ENCODE data around the gene ARHGAP35. TPM values are rescaled to one million over a fixed set of nuclear protein-coding genes. Genes with fewer than 3 reads are reported as not detected.

ARHGAP35 gene
- total RNA-seq, 4 donors from 2014 or later = 49.7 to 94.5 (median 77.7) TPM

DNA sequence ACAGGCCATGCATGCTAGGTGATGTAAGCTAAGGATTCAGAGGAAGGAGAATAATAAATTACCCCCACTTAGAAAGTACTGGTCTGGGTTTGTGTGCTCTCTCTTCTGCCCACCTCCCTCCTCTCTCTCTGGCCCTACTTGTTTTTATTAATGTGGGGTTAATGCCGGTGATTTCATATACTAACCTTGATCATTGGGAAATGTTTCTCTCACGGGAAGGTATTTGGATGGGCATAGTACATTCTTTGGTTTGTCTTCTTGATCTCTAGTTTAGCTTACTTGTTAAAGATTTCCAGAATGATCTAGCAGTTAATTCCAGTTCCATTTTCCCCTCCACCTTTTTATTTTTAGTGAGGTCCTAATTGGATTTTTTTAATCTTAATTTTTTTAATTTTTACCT, 24.6 kb downstream of the ARHGAP35 start:
- intact Hi-C loops (cut with DNase I) = no loop called here
- no peak for TF ChIP-seq POLR2AphosphoS5 (IDR thresholded peaks at IDR 0.05)
- TF ChIP-seq EP300 (IDR thresholded peaks at IDR 0.05) = no peak
- DNase-seq (ENCODE audit: extremely low spot score) = no peak

DNA sequence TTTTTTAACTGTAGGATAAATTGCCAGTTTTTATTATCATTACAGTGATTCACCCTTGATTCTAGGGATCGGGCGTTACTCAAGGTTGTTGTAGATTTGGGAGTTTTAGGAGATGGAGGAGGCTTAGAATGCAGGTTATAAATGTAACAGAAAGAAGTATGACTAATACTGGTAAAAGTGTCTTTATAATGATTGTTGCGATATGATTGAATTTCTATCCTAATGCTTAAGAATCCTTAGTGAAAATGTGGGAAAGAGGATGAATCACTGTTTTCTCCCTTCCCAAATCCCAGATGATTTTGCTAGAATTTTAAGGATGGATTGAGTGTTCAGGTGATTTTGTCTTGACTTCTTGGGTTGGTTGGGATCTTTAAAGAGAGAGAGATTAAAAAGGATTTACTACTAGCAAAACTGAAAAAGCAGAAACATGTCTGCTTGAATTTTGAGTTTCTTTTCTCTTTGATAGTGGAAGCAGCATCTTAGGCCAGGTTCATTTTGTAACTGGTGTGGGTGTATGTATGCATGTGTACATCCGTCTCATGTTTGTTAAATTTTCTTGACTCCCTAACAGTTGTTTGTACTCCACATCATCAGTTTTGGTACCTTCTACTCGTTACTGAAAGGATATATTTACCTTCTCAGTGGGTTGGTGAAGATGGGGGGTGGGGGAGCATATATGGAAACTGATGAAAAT, 25.9 kb downstream of the ARHGAP35 start:
- Histone ChIP-seq H3K4me1 (peaks cover 10 to 32% (median 13%) of the 10 kb centered on the region in 4 donors), H3K9me3 (no peaks in the 10 kb centered on the region), H3K27me3 (no peaks in the 10 kb centered on the region), H3K36me3 (peaks cover 0 to 4% (median 0%) of the 10 kb centered on the region in 4 donors), H3K27ac (replicated peaks in 1 of 4) (no peak overlapping the region), H3K4me3 (no peak overlapping the region)
- 94% methylated on average over 5 of the region's 5 CpGs for WGBS
- TF ChIP-seq POLR2A (IDR thresholded peaks at IDR 0.05; ENCODE audit: low read depth) = no peak
- TF ChIP-seq, protein P1, sequence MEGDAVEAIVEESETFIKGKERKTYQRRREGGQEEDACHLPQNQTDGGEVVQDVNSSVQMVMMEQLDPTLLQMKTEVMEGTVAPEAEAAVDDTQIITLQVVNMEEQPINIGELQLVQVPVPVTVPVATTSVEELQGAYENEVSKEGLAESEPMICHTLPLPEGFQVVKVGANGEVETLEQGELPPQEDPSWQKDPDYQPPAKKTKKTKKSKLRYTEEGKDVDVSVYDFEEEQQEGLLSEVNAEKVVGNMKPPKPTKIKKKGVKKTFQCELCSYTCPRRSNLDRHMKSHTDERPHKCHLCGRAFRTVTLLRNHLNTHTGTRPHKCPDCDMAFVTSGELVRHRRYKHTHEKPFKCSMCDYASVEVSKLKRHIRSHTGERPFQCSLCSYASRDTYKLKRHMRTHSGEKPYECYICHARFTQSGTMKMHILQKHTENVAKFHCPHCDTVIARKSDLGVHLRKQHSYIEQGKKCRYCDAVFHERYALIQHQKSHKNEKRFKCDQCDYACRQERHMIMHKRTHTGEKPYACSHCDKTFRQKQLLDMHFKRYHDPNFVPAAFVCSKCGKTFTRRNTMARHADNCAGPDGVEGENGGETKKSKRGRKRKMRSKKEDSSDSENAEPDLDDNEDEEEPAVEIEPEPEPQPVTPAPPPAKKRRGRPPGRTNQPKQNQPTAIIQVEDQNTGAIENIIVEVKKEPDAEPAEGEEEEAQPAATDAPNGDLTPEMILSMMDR (IDR thresholded peaks at IDR 0.05) = no peak
- no peak for TF ChIP-seq POLR2AphosphoS5 (IDR thresholded peaks at IDR 0.05)
- no peak for TF ChIP-seq EP300 (IDR thresholded peaks at IDR 0.05)
- intact Hi-C loops (cut with DNase I) = no loop called here
- no peak for DNase-seq (ENCODE audit: extremely low spot score)

More for the DNA sequence above, 24.6 kb downstream of the ARHGAP35 start:
- H3K27ac ChIP-seq (replicated peaks in 1 of 4) = no peak overlapping the region
- H3K36me3 ChIP-seq = peaks cover 0 to 4% (median 0%) of the 10 kb centered on the region in 4 donors
- H3K27me3 ChIP-seq = no peaks in the 10 kb centered on the region
- H3K4me3 ChIP-seq = no peak overlapping the region
- no peaks in the 10 kb centered on the region for H3K9me3 ChIP-seq
- peaks cover 6 to 26% (median 9%) of the 10 kb centered on the region in 4 donors for H3K4me1 ChIP-seq
- WGBS = 64% methylated on average over 2 of the region's 2 CpGs

DNA sequence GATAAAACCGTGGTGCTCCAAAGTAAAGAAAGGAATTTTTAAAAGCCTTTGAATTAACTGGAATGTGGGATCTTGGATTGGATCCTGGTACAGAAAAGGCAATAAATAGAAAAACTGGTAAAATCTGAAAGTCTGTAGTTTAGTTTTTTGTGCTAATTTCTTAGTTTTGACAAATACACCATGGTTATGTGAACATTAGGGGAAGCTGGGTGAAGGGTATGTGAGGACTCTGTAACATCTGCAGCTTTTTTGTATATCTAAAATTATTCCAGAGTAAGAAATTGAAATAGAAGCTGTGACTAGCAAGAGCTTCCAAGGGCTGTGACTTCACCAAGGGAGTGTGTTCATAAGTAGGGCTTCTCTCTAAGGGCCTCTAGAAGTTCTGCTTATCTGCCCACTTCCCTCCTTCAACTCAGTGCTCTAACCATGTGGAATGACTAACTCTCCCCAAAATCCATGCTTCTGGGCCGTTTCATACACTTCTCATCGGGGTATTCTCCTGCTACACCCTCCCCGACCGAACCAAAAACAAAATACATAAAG, 26.5 kb downstream of the ARHGAP35 start:
- 94% methylated on average over 5 of the region's 5 CpGs for WGBS

DNA sequence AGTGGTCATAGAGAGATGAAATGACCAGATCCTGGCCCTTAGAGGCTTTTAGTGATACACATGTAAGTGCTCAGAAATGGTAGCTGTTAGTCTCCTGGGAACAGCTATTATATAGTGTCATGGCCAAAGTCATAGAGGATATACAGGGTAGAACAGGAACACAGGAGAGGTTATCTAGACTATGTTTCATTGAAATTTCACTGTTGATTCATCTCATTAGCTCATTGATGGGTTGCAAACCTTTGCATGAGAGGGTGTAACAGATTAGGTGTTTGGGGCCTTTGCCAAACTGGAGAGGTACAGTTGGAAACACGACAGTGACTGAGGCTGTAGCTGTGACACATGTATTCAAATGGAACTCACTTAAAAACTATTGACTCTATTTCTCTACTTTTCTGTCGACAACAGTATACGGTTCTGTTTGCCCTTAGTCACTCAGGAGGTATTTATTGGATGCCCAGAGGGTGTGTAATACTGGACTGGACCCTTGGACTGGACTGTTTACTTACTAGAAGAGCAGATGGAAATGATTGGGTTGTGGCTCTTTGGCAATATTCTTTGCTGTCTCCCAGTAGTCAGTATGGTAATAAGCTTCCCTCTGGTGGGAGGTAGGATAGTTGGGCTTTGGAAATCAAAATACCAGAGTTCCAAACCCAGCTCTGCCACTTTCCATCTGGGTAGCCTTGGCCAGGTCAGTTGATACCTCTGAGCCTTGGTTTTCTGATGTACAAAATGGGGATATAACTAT, 29.8 kb downstream of the ARHGAP35 start:
- no peak for DNase-seq (ENCODE audit: extremely low spot score)

More for the DNA sequence above, 26.5 kb downstream of the ARHGAP35 start:
- H3K36me3 ChIP-seq = peaks cover 0 to 4% (median 0%) of the 10 kb centered on the region in 4 donors
- TF ChIP-seq, protein P1 (IDR thresholded peaks at IDR 0.05) = no peak
- TF ChIP-seq POLR2A (IDR thresholded peaks at IDR 0.05; ENCODE audit: low read depth) = no peak
- intact Hi-C loops (cut with DNase I) = no loop called here
- H3K27ac ChIP-seq (replicated peaks in 1 of 4) = no peak overlapping the region
- H3K4me3 ChIP-seq = no peak overlapping the region
- H3K9me3 ChIP-seq = no peaks in the 10 kb centered on the region
- peaks cover 7 to 28% (median 11%) of the 10 kb centered on the region in 4 donors for H3K4me1 ChIP-seq
- H3K27me3 ChIP-seq = no peaks in the 10 kb centered on the region
- no peak for DNase-seq (ENCODE audit: extremely low spot score)

More for the DNA sequence above, 29.8 kb downstream of the ARHGAP35 start:
- WGBS = 60% methylated on average over 3 of the region's 3 CpGs
- Histone ChIP-seq H3K27ac (replicated peaks in 1 of 4) (no peak overlapping the region), H3K27me3 (no peaks in the 10 kb centered on the region), H3K4me1 (peaks cover 10 to 21% (median 16%) of the 10 kb centered on the region in 4 donors), H3K4me3 (no peak overlapping the region), H3K9me3 (no peaks in the 10 kb centered on the region), H3K36me3 (no peaks in the 10 kb centered on the region)
- intact Hi-C loops (cut with DNase I) = no loop called here
- TF ChIP-seq POLR2A (IDR thresholded peaks at IDR 0.05; ENCODE audit: low read depth) (no peak), POLR2AphosphoS5 (IDR thresholded peaks at IDR 0.05) (no peak), EP300 (IDR thresholded peaks at IDR 0.05) (no peak)
- TF ChIP-seq, protein P1 (IDR thresholded peaks at IDR 0.05) = no peak

Measured in esophagus muscularis mucosa (tissue), 4 donors.